AG09309 (cell line): Measurements from ENCODE around the gene STEEP1.

Experiments
- DNase-seq: peaks from one replicate; pipeline ENCODE4 v3.0.0-alpha.2; 2010; ENCODE audit warnings: low read depth
- H3K4me3 ChIP-seq: 2 replicates; pipeline ENCODE4 v1.5.1; 2011; ENCODE audit warnings: mild to moderate bottlenecking, low read depth, low read length, moderate library complexity; ENCODE audit not compliant: control insufficient read depth
- CTCF ChIP-seq: IDR thresholded peaks from 2 replicates; pipeline ENCODE4 v1.5.1; 2011; ENCODE audit warnings: mild to moderate bottlenecking, low read depth, low read length, inconsistent platforms; ENCODE audit not compliant: insufficient read depth, control insufficient read depth; ENCODE audit errors: missing control alignments

The STEEP1 gene

GRCh38 chrX:119488749-119489148 lies 76.5 kb downstream of the STEEP1 start:
- DNase-seq = no peak
- H3K4me3 ChIP-seq = no peak overlapping the region
- TF ChIP-seq CTCF = peak; percentile 66
